ENCODE measurements around the gene SCYGR3. TPM values are rescaled to one million over a fixed set of nuclear protein-coding genes. Genes with fewer than 3 reads are reported as not detected.

Gene SCYGR3
- total RNA-seq, 4 donors from 2014 or later = not detected

GRCh38 chr2:227642656-227643055 is 28.0 kb upstream of the SCYGR3 start:
- Histone ChIP-seq H3K27ac (no peak overlapping the region), H3K4me3 (no peak overlapping the region), H3K27me3 (no peaks in the 10 kb centered on the region), H3K36me3 (no peaks in the 10 kb centered on the region), H3K9me3 (no peaks in the 10 kb centered on the region), H3K4me1 (no peaks in the 10 kb centered on the region)
- intact Hi-C loops (cut with DNase I; ENCODE audit: low total_unique reads) (no loop called here), in situ Hi-C loops (cut with MboI; ENCODE audit: low pct_ligation_motif_present in 1 of 4, low pct_unique_long_range_greater_than_20kb in 1 of 4, low sequenced_read_pairs in 3 of 4) (no loop called here)
- TF ChIP-seq POLR2A (IDR thresholded peaks at IDR 0.05) (no peak), POLR2AphosphoS5 (IDR thresholded peaks at IDR 0.05) (no peak), CTCF (IDR thresholded peaks at IDR 0.05) (no peak), EP300 (IDR thresholded peaks at IDR 0.05; ENCODE audit: low read depth) (no peak)
- no peak for DNase-seq
- 36 to 43% methylated on average over 1 to 2 of the region's 2 CpGs for WGBS, 2 donors (ENCODE audit: low coverage in 1 of 2)

GRCh38 chr2:227634201-227634600 is 19.6 kb upstream of the SCYGR3 start:
- in situ Hi-C loops (cut with MboI; ENCODE audit: low pct_ligation_motif_present in 1 of 4, low pct_unique_long_range_greater_than_20kb in 1 of 4, low sequenced_read_pairs in 3 of 4) = no loop called here
- TF ChIP-seq POLR2A (IDR thresholded peaks at IDR 0.05) (no peak), POLR2AphosphoS5 (IDR thresholded peaks at IDR 0.05) (no peak), EP300 (IDR thresholded peaks at IDR 0.05; ENCODE audit: low read depth) (no peak), CTCF (IDR thresholded peaks at IDR 0.05) (no peak)
- no peak overlapping the region for H3K27ac ChIP-seq
- no peaks in the 10 kb centered on the region for H3K9me3 ChIP-seq
- H3K27me3 ChIP-seq = no peaks in the 10 kb centered on the region
- H3K36me3 ChIP-seq = no peaks in the 10 kb centered on the region
- intact Hi-C loops (cut with DNase I; ENCODE audit: low total_unique reads) = no loop called here
- no peak overlapping the region for H3K4me3 ChIP-seq
- 69 to 74% methylated on average over 3 of the region's 3 CpGs for whole genome bisulfite sequencing, 2 donors (ENCODE audit: low coverage in 1 of 2)
- no peaks in the 10 kb centered on the region for H3K4me1 ChIP-seq
- no peak for DNase-seq

- in situ Hi-C loops (cut with MboI; ENCODE audit: low pct_ligation_motif_present in 1 of 4, low pct_unique_long_range_greater_than_20kb in 1 of 4, low sequenced_read_pairs in 3 of 4) (no loop called here), intact Hi-C loops (cut with DNase I; ENCODE audit: low total_unique reads) (no loop called here)
- WGBS, 2 donors (ENCODE audit: low coverage in 1 of 2) = 77 to 78% methylated on average over 6 of the region's 6 CpGs
- Histone ChIP-seq H3K27ac (no peak overlapping the region), H3K9me3 (no peaks in the 10 kb centered on the region), H3K4me1 (no peaks in the 10 kb centered on the region), H3K36me3 (no peaks in the 10 kb centered on the region), H3K4me3 (no peak overlapping the region), H3K27me3 (no peaks in the 10 kb centered on the region)
- no peak for DNase-seq
- TF ChIP-seq POLR2AphosphoS5 (IDR thresholded peaks at IDR 0.05) (no peak), POLR2A (IDR thresholded peaks at IDR 0.05) (no peak), CTCF (IDR thresholded peaks at IDR 0.05) (no peak), EP300 (IDR thresholded peaks at IDR 0.05; ENCODE audit: low read depth) (no peak)
Observed at GRCh38 chr2:227632827-227633226, 18.2 kb upstream of the SCYGR3 start.

- intact Hi-C loops (cut with DNase I; ENCODE audit: low total_unique reads) (no loop called here), in situ Hi-C loops (cut with MboI; ENCODE audit: low pct_ligation_motif_present in 1 of 4, low pct_unique_long_range_greater_than_20kb in 1 of 4, low sequenced_read_pairs in 3 of 4) (no loop called here)
- Histone ChIP-seq H3K36me3 (no peaks in the 10 kb centered on the region), H3K27me3 (no peaks in the 10 kb centered on the region), H3K4me3 (no peak overlapping the region), H3K9me3 (no peaks in the 10 kb centered on the region), H3K4me1 (no peaks in the 10 kb centered on the region), H3K27ac (no peak overlapping the region)
- TF ChIP-seq POLR2AphosphoS5 (IDR thresholded peaks at IDR 0.05) (no peak), EP300 (IDR thresholded peaks at IDR 0.05; ENCODE audit: low read depth) (no peak), CTCF (IDR thresholded peaks at IDR 0.05) (no peak), POLR2A (IDR thresholded peaks at IDR 0.05) (no peak)
- WGBS, 2 donors (ENCODE audit: low coverage in 1 of 2) = 94% methylated on average over 3 of the region's 3 CpGs
- no peak for DNase-seq
Observed at GRCh38 chr2:227630322-227630721, 15.7 kb upstream of the SCYGR3 start.

Data from transverse colon (tissue), 4 donors.